Midbrain (tissue), 1 donor: ENCODE results near the gene MDP1.

Source experiments
- DNase-seq: peaks from one replicate; lab custom pipeline; 2025; lab: John Stamatoyannopoulos, UW

Gene MDP1

GRCh38 chr14:24181371-24182077 lies 34.3 kb downstream of the MDP1 start:
- no peak for DNase-seq

DNA sequence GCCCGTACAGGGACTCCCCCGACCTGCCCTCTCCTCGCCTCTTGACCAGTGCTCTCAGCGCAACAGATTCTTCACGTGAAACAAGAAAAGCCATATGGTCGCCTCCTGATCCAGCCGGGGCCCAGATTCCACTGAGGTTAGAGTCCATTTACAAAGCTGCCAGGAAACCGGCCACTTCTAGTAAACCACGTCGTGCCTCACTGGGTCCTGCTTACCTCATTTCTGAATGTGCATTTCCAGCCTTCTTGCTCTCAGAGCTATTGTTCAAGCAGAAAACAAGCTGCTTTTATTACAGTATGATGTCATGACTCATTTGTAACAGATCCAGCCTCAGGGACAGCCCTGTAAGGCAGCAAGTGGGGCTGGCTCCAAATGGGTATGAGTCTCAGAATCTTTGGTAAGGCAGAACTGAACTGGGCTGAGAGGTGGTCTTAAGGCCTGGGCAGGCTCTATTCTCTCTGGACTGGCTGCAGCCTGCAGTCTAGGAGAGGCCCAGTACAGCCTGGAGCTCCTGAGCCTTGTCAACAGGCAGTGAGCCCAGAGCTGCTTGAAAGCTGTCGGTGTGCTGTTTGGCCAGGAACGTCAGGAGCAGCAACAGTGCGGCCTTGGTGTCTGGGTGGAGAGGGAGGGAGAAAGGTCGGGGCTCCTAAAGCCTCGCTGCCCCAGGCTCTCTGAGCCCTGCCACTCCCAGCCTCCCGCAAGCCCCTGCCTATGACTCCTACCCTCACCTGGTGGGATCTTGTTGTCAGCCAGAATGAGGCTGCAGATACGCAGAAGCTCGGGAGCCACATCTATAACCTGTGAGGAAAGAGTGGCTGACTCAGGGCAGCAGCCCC lies 35.7 kb downstream of the MDP1 start:
- peak; percentile 40 for DNase-seq

DNA sequence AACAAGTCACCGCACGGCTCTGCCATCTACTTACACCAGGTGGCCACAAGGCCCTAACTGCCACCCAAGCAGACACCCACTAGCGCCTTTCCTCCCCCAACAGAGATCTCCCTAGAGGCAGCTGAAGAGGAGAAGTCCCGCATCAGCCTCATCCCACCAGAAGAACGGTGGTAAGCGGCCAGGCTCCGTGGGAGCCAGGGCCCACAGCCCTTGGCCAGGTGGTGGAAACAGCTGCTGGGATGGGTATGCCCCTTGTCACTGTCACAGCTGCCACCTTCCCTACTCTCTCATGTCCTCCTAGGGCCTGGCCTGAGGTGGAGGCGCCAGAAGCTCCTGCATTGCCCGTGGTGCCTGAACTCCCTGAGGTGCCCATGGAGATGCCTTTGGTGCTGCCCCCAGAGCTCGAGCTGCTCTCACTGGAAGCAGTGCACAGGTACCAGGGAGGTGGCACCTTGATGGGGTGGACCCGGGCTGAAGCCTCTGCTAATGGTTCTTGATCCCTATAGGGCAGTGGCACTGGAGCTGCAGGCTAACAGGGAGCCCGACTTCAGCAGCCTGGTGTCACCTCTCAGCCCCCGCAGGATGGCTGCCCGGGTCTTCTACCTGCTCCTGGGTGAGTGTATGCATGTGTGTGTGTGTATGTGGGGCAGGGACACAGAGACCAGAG lies 36.4 kb downstream of the MDP1 start:
- DNase-seq, result no peak

- no peak for DNase-seq
Measured at GRCh38 chr14:24178399-24179178, 37.3 kb downstream of the MDP1 start.

- DNase-seq, result no peak
Measured at GRCh38 chr14:24177891-24178290, 38.0 kb downstream of the MDP1 start.

DNA sequence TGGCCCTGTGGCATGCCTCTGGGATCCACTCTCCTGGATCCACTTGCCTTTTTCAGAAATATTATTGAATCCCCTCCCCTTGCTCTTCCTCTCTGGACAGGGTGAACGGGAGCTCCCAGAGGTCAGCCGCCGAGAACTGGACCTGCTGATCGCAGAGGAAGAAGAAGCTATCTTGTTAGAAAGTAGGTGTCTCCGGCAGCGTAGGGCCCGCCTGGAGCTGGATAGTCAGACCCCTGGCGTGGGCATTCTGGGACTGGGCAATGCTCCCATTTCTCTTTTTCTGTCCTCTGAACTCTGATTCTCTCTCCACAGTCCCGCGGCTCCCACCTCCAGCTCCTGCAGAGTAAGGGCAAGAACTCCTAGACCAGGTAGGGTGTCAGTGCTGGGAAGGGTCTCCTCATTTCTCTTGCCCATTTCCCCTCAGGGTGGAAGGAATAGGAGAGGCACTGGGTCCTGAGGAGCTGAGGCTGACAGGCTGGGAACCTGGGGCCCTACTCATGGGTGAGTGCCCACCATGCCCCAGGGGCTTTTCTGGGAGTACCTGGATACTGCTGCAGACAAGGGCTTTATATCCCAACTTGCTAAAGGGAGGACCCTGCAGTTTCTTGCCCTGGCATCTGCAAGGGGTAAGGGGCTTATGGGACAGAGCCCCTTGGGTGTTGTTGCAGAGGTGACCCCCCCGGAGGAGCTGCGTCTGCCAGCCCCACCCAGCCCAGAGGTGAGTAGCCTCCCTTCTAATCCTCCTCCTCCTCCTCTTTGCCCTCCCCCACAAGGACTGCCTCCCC lies 38.6 kb downstream of the MDP1 start:
- DNase-seq, result no peak

DNA sequence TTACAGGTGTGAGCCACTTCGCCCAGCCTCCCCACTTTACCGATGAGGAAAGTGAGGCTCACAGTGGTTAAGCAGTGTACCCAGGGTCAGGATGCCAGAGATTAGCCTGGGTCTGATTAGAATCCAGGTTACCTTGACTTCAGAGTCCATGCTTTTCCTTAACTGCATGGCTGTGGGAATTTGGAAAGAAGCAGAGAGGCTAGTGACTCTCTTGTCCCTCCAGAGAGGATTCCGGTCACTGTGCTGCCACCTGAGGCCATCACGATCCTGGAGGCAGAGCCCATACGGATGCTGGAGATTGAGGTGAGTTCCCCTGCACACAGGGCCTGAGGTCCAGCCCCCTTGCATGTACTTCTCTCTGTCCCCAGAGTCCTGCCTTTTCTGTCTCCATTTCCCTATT lies 39.3 kb downstream of the MDP1 start:
- no peak for DNase-seq

GRCh38 chr14:24172871-24173281 lies 43.0 kb downstream of the MDP1 start:
- DNase-seq, result no peak

DNA sequence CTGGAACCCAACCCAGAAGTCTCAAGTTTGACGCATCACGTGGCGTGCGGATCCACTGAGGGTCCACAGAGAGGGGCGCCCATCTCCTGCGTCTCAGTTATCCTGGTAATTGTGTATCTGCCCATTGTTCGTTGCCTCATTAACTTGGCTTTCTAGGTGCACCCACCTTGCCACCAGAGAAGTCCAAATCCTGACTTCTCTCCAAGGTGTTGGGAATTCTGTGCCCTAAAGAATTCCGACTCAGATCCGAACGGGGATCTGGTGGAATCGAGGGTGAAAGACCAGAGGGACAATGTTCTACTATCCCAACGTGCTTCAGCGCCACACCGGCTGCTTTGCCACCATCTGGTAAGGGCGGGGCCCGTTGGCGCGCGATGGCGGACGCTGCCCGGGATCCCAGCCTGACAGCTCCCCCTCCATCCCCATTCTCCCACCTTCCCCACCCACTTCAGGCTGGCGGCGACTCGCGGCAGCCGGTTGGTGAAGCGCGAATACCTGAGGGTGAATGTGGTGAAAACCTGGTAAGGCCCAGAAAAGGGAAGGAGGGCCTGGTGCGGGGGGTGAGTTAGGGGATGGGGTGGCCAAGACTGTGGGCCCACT lies 43.5 kb downstream of the MDP1 start:
- no peak for DNase-seq

GRCh38 chr14:24171422-24172260 lies 44.2 kb downstream of the MDP1 start, which contains the start of gene REC8:
TSS of gene REC8 (plus strand) at chr14:24172080. CDS start at chr14:24172553, 473 bp downstream.
- DNase-seq, result peak; percentile 92

DNA sequence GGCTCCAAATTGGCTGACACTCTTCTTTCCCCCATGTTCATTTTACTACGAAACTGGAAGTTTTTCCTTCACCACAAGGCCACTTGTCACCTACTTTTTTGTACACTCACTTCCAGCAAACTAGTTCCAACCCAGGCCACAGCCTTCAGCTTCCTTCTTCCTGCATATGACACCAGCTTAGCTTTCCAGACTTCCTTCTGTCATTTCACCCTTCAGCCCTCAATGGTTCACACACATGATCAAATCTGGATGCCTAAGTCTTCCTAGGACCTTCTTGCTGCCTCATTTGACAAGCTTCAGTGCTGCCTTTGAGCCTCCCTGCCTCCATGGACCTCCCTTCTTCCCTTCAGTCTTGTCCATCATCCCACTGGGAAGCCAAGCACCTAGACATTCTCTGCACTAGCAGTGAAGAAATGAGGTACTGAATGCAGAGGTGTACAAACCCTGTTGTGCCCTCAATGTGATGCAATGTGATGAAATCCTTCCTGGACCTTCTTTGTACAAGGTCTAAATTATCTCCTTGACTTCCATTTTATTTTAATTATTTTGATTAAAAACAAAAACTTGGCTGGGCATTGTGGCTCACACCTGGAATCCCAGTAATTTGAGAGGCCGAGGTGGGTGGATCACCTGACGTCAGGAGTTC lies 48.3 kb downstream of the MDP1 start:
- no peak for DNase-seq

DNA sequence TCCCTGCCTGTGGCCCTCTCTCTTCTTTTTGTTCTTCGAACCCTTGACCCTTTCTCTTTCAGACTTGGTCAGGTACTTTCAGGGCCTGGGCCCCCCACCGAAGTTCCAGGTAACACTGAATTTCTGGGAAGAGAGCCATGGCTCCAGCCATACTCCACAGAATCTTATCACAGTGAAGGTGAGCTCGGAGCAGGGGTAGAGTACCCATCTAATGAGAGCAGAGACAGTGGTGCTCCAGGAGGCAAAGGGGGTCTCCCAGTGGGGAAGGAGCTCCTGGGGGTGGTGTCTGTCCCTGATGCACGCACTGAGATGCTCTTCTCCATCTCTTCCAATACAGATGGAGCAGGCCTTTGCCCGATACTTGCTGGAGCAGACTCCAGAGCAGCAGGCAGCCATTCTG lies 50.1 kb downstream of the MDP1 start:
- no peak for DNase-seq

GRCh38 chr14:24164518-24164991 lies 51.3 kb downstream of the MDP1 start:
- DNase-seq, result no peak
